ENCODE measurements around the gene EPX.
"Not testable (repeated sequence)": the region's sequence is repeated elsewhere in the genome, so short reads cannot be mapped to it uniquely, and the experiment has no call there.

EPX gene

DNA sequence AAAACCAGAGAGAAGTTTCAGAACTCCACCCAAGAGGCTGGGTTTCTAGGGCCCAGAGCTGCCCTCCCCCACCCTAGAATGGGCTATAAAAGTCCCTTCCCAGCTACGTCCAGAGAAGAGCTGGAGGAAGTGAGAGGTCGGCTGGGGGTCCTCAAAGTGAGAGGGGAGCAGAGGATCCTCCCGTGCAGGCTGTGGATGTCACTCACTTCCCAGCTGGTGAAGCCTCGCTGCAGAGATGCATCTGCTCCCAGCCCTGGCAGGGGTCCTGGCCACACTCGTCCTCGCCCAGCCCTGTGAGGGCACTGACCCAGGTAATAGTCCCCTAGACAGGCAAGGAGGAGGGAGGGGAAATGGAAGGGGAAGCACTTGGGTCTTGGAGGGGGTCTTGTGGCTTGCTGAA is at the start of gene EPX:
EPX (plus strand) TSS at position 115 of the 400 bp plus-strand sequence; CDS start at position 236, 121 bp downstream.
- Mint-ChIP-seq H3K27ac (no peak within 1 kb of the TSS), H3K9me3 (no peaks in the 10 kb centered on the region), H3K36me3 (ENCODE audit: low read depth) (no peaks in the 10 kb centered on the region), H3K4me3 (no peak within 1 kb of the TSS), H3K4me1 (ENCODE audit: low read depth) (no peaks in the 10 kb centered on the region), H3K27me3 (ENCODE audit: low read depth) (peaks cover 4% of the 10 kb centered on the region)
- DNase-seq (ENCODE audit: low spot score): no peak

DNA sequence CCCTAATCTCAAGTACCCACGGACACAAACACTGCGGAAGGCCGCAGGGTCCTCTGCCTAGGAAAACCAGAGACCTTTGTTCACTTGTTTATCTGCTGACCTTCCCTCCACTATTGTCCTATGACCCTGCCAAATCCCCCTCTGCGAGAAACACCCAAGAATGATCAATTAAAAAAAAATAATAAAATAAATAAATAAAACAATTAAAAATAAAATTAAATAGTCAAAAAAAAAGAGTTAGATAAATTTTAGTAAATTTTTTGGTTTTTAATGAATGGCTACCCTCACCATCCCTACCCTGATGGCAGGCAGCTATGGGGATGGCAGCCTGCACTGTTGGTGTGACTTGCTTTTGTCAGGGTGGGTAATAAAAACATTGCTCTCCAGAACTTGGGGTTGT is 49.2 kb upstream of the EPX start:
- DNase-seq (ENCODE audit: low spot score); H3K36me3 Mint-ChIP-seq (ENCODE audit: low read depth); H3K27ac Mint-ChIP-seq; H3K4me1 Mint-ChIP-seq (ENCODE audit: low read depth); H3K4me3 Mint-ChIP-seq: not testable (repeated sequence)
- Mint-ChIP-seq H3K9me3 (peaks cover 35% of the 10 kb centered on the region), H3K27me3 (ENCODE audit: low read depth) (peaks cover 61% of the 10 kb centered on the region)

GRCh38 chr17:58144801-58145200 is 47.7 kb upstream of the EPX start:
- no peak for DNase-seq (ENCODE audit: low spot score)
- H3K36me3 Mint-ChIP-seq (ENCODE audit: low read depth): peaks cover 7% of the 10 kb centered on the region
- peaks cover 7% of the 10 kb centered on the region for H3K4me1 Mint-ChIP-seq (ENCODE audit: low read depth)
- H3K27me3 Mint-ChIP-seq (ENCODE audit: low read depth): peaks cover 64% of the 10 kb centered on the region
- peaks cover 35% of the 10 kb centered on the region for H3K9me3 Mint-ChIP-seq
- H3K27ac Mint-ChIP-seq: no peak overlapping the region
- no peak overlapping the region for H3K4me3 Mint-ChIP-seq

GRCh38 chr17:58147930-58148434 is 44.5 kb upstream of the EPX start, which contains the start of gene OR4D1:
Gene OR4D1, plus strand, starts transcription at chr17:58148384. Its CDS starts 6,770 bp downstream, at chr17:58155154.
- Mint-ChIP-seq H3K27ac (no peak within 1 kb of the TSS), H3K4me1 (ENCODE audit: low read depth) (peaks cover 18% of the 10 kb centered on the region), H3K27me3 (ENCODE audit: low read depth) (peaks cover 68% of the 10 kb centered on the region), H3K9me3 (peaks cover 31% of the 10 kb centered on the region), H3K36me3 (ENCODE audit: low read depth) (peaks cover 7% of the 10 kb centered on the region), H3K4me3 (no peak within 1 kb of the TSS)
- DNase-seq (ENCODE audit: low spot score): no peak

- peaks cover 24% of the 10 kb centered on the region for H3K4me1 Mint-ChIP-seq (ENCODE audit: low read depth)
- DNase-seq (ENCODE audit: low spot score): no peak
- peaks cover 67% of the 10 kb centered on the region for H3K27me3 Mint-ChIP-seq (ENCODE audit: low read depth)
- H3K36me3 Mint-ChIP-seq (ENCODE audit: low read depth): peaks cover 7% of the 10 kb centered on the region
- H3K4me3 Mint-ChIP-seq: no peak overlapping the region
- no peak overlapping the region for H3K27ac Mint-ChIP-seq
- peaks cover 29% of the 10 kb centered on the region for H3K9me3 Mint-ChIP-seq
Measured at GRCh38 chr17:58148609-58149008, 43.9 kb upstream of the EPX start.

- no peak for DNase-seq (ENCODE audit: low spot score)
- no peak overlapping the region for H3K4me3 Mint-ChIP-seq
- H3K27me3 Mint-ChIP-seq (ENCODE audit: low read depth): peaks cover 61% of the 10 kb centered on the region
- H3K27ac Mint-ChIP-seq: no peak overlapping the region
- H3K36me3 Mint-ChIP-seq (ENCODE audit: low read depth): peaks cover 10% of the 10 kb centered on the region
- H3K4me1 Mint-ChIP-seq (ENCODE audit: low read depth): peaks cover 36% of the 10 kb centered on the region
- H3K9me3 Mint-ChIP-seq: peaks cover 15% of the 10 kb centered on the region
Measured at GRCh38 chr17:58150394-58150793, 42.1 kb upstream of the EPX start.

DNA sequence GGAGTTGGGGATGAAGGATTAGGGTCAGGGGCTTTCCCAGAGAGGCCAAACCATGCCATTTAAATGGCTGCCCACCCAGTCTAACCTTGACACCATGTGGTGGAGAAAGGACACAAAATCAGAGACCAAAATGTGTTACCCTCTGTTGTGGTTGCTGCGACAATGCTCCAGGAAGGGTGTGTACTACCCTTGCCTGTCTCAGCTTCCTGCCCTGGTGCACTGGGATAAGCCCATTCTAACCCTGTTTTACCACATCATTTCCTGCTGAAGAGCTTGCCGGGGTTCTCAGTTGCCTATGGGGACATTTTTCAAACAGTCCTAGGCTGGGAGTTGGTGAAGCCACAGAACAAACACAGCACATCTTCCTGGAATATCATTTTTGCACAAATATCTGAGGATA is 39.5 kb upstream of the EPX start:
- H3K27ac Mint-ChIP-seq: peak overlapping the region; percentile 86
- H3K4me3 Mint-ChIP-seq: peak overlapping the region; percentile 71
- peaks cover 5% of the 10 kb centered on the region for H3K36me3 Mint-ChIP-seq (ENCODE audit: low read depth)
- H3K9me3 Mint-ChIP-seq: peaks cover 3% of the 10 kb centered on the region
- peaks cover 57% of the 10 kb centered on the region for H3K27me3 Mint-ChIP-seq (ENCODE audit: low read depth)
- DNase-seq (ENCODE audit: low spot score): peak; percentile 7
- H3K4me1 Mint-ChIP-seq (ENCODE audit: low read depth): peaks cover 45% of the 10 kb centered on the region

GRCh38 chr17:58153671-58154070 is 38.9 kb upstream of the EPX start:
- H3K4me1 Mint-ChIP-seq (ENCODE audit: low read depth): peaks cover 45% of the 10 kb centered on the region
- H3K9me3 Mint-ChIP-seq: peaks cover 3% of the 10 kb centered on the region

DNA sequence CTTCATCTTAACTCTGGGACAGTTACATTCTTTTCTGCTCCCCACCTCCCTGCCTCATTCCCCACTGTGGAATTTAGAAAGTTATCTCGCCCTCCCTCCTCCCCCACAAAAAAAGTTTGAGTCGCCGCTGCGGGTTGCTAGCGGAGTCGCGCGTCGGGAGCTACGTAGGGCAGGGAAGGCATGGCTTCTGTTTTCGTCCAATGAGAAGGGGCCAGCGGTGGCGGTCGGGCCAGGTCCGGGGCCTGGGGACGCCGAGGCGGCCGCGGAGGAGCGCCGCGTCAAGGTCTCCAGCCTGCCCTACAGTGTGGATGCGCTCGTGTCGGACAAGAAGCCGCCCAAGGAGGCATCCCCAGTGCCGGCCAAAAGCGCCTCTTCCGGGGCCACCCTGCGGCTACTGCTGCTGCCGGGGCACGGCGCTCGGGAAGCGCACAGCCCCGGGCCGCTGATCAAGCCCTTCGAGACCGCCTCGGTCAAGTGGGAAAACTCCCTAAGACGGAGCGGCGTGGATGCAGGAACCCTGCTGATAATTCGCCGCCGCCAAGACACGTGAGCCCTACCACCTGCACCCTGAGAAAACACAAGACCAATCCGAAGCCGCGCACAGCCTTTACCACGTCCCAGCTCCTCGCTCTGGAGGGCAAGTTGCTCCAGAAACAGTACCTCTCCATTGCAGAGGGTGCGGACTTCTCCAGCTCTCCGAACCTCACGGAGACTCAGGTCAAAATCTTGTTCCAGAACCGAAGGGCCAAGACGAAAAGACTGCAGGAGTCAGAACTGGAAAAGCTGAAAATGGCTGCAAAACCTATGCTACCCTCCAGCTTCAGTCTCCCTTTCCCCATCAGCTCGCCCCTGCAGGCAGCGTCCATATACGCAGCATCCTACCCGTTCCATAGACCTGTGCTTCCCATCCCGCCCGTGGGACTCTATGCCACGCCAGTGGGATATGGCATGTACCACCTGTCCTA is 35.4 kb upstream of the EPX start:
- Mint-ChIP-seq H3K9me3 (peaks cover 3% of the 10 kb centered on the region), H3K27me3 (ENCODE audit: low read depth) (peaks cover 44% of the 10 kb centered on the region), H3K4me3 (peak overlapping the region; percentile 82), H3K4me1 (ENCODE audit: low read depth) (peaks cover 44% of the 10 kb centered on the region), H3K36me3 (ENCODE audit: low read depth) (peaks cover 11% of the 10 kb centered on the region), H3K27ac (peak overlapping the region; percentile 62)
- DNase-seq (ENCODE audit: low spot score): peak; percentile 49

More at GRCh38 chr17:58153671-58154070, 38.9 kb upstream of the EPX start:
- peak overlapping the region; percentile 71 for H3K4me3 Mint-ChIP-seq
- peaks cover 5% of the 10 kb centered on the region for H3K36me3 Mint-ChIP-seq (ENCODE audit: low read depth)
- H3K27ac Mint-ChIP-seq: no peak overlapping the region
- no peak for DNase-seq (ENCODE audit: low spot score)
- peaks cover 51% of the 10 kb centered on the region for H3K27me3 Mint-ChIP-seq (ENCODE audit: low read depth)

- DNase-seq (ENCODE audit: low spot score): no peak
- Mint-ChIP-seq H3K27me3 (ENCODE audit: low read depth) (peaks cover 52% of the 10 kb centered on the region), H3K4me1 (ENCODE audit: low read depth) (peaks cover 34% of the 10 kb centered on the region), H3K9me3 (peaks cover 3% of the 10 kb centered on the region), H3K4me3 (no peak overlapping the region), H3K36me3 (ENCODE audit: low read depth) (peaks cover 11% of the 10 kb centered on the region), H3K27ac (no peak overlapping the region)
Measured at GRCh38 chr17:58158181-58158580, 34.3 kb upstream of the EPX start.

GRCh38 chr17:58161566-58161965 is 31.0 kb upstream of the EPX start:
- Mint-ChIP-seq H3K4me1 (ENCODE audit: low read depth) (peaks cover 11% of the 10 kb centered on the region), H3K9me3 (no peaks in the 10 kb centered on the region), H3K4me3 (no peak overlapping the region), H3K27ac (no peak overlapping the region), H3K27me3 (ENCODE audit: low read depth) (peaks cover 55% of the 10 kb centered on the region), H3K36me3 (ENCODE audit: low read depth) (peaks cover 6% of the 10 kb centered on the region)
- DNase-seq (ENCODE audit: low spot score): no peak

DNA sequence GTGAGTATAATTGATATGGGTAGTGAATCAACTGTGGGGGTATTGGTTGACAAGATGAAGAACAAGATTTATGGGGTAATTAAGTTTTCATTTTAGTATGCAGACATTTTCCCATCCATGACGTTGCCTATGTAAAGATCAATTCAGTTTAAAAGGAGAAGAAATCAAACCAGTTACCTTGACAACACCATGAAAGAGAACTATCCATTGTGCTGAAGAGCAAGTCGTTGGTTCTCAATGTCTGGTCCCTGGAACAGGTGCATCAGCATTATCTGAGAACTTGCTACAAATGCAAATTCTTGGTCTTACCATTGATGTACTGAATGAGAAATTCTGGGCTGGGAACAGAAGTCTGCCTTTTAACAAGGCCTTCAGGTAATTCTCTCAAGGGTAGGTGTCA is 26.5 kb upstream of the EPX start:
- H3K9me3 Mint-ChIP-seq: no peaks in the 10 kb centered on the region
- DNase-seq (ENCODE audit: low spot score): no peak
- no peak overlapping the region for H3K27ac Mint-ChIP-seq
- H3K4me3 Mint-ChIP-seq: no peak overlapping the region
- no peaks in the 10 kb centered on the region for H3K36me3 Mint-ChIP-seq (ENCODE audit: low read depth)
- peaks cover 14% of the 10 kb centered on the region for H3K4me1 Mint-ChIP-seq (ENCODE audit: low read depth)
- H3K27me3 Mint-ChIP-seq (ENCODE audit: low read depth): peaks cover 49% of the 10 kb centered on the region

- no peak within 1 kb of the TSS for H3K27ac Mint-ChIP-seq
- no peaks in the 10 kb centered on the region for H3K36me3 Mint-ChIP-seq (ENCODE audit: low read depth)
- no peak for DNase-seq (ENCODE audit: low spot score)
- H3K4me3 Mint-ChIP-seq: no peak within 1 kb of the TSS
- no peaks in the 10 kb centered on the region for H3K9me3 Mint-ChIP-seq
- H3K4me1 Mint-ChIP-seq (ENCODE audit: low read depth): peaks cover 19% of the 10 kb centered on the region
- peaks cover 45% of the 10 kb centered on the region for H3K27me3 Mint-ChIP-seq (ENCODE audit: low read depth)
Measured at GRCh38 chr17:58166682-58167081, 25.8 kb upstream of the EPX start, which contains the start of gene OR4D2. Gene OR4D2, plus strand, starts transcription at chr17:58166982. Its CDS starts 2,674 bp downstream, at chr17:58169656.

DNA sequence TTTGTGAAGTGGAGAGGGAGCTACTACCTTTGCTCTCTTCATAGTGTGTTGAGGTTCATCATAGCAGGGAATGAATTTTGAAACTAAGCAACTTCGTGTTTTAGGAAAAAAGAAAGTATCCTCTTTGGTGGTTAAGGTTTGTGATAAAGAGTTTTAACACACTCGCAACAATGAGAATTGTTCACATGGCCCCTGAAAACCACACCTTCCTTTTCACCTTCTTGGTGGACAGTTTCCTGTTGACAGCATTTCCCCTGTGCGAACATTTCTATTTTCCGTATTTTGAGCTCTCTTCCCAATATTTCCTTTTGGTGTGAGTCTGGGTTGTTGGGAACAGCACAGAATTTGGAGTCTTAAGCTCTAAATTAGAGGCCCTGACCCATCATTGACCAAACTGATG is 21.9 kb upstream of the EPX start:
- peak overlapping the region; percentile 71 for H3K4me3 Mint-ChIP-seq
- peaks cover 31% of the 10 kb centered on the region for H3K27me3 Mint-ChIP-seq (ENCODE audit: low read depth)
- H3K36me3 Mint-ChIP-seq (ENCODE audit: low read depth): no peaks in the 10 kb centered on the region
- H3K27ac Mint-ChIP-seq: peak overlapping the region; percentile 64
- no peaks in the 10 kb centered on the region for H3K9me3 Mint-ChIP-seq
- no peak for DNase-seq (ENCODE audit: low spot score)
- H3K4me1 Mint-ChIP-seq (ENCODE audit: low read depth): peaks cover 28% of the 10 kb centered on the region
